Adrenal gland (tissue), 5 donors: ENCODE data around the gene TBC1D22A.

Experiments
- POLR2A ChIP-seq, 2 donors: fragments of 450-650 bp; IDR thresholded peaks; one replicate each; pipeline ENCODE4 v1.6.1; 2017; ENCODE audit warnings: antibody characterized with exemption in 2 of 2, mild to moderate bottlenecking in 2 of 2, moderate library complexity in 1 of 2
- TF ChIP-seq, protein P1 (sequence below), 6 experiments: fragments of 450-650 bp in 4 of 6; fragments of 200-600 bp in 2 of 6; sonication (generic) in 1 of 6; IDR thresholded peaks; 1 replicate in 5 of 6; 2 replicates in 1 of 6; pipeline versions ENCODE4 v1.5.1 to v1.8.0; 2016 to 2021; ENCODE audit warnings: antibody characterized with exemption in 6 of 6, mild to moderate bottlenecking in 2 of 6, moderate library complexity in 1 of 6
- donor health status: DM: no; HTN: no; CAD: no.

DNA sequence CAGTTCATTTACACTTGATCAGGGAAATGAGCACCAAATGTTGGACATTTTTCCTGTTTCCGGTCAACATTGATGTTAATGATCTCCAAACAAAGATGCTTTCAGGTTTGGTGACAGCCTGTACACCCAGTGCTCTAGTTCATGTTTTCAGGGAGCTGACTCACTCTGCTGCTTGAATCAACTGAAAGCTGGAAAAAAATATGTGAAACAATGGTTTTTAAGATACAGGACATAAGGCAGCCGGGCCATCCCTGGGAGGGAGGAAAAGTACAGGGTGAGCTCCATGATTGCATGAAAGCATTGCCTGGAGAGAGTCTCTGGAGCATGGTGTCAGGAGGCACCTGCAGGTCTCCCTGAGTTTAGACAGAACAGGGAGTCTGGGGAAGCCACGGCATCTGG lies 259.6 kb downstream of the TBC1D22A start:
- TF ChIP-seq, protein P1, sequence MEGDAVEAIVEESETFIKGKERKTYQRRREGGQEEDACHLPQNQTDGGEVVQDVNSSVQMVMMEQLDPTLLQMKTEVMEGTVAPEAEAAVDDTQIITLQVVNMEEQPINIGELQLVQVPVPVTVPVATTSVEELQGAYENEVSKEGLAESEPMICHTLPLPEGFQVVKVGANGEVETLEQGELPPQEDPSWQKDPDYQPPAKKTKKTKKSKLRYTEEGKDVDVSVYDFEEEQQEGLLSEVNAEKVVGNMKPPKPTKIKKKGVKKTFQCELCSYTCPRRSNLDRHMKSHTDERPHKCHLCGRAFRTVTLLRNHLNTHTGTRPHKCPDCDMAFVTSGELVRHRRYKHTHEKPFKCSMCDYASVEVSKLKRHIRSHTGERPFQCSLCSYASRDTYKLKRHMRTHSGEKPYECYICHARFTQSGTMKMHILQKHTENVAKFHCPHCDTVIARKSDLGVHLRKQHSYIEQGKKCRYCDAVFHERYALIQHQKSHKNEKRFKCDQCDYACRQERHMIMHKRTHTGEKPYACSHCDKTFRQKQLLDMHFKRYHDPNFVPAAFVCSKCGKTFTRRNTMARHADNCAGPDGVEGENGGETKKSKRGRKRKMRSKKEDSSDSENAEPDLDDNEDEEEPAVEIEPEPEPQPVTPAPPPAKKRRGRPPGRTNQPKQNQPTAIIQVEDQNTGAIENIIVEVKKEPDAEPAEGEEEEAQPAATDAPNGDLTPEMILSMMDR (IDR thresholded peaks at IDR 0.05), result no peak
- no peak for TF ChIP-seq POLR2A (IDR thresholded peaks at IDR 0.05)
